22Rv1 (cell line): ENCODE data around the gene GATAD2A.
A peak's percentile ranks its signal among the peaks of the same experiment; 100 is the strongest.

Experiments used
- H3K27ac ChIP-seq: fragments of 450-650 bp; 2 replicates; pipeline ENCODE4 v1.5.1; 2017
- CTCF ChIP-seq: fragments of 450-650 bp; IDR thresholded peaks from 2 replicates; pipeline ENCODE4 v1.5.1; 2017; ENCODE audit warnings: mild to moderate bottlenecking
- ZFX ChIP-seq: fragments of 450-650 bp; IDR thresholded peaks from 2 replicates; pipeline ENCODE4 v1.6.1; 2017; ENCODE audit warnings: antibody characterized with exemption, borderline replicate concordance

Gene GATAD2A

GRCh38 chr19:19404879-19405860, at the start of gene GATAD2A:
GATAD2A (plus strand) TSS chr19:19405675; CDS start chr19:19465346, 59,671 bp downstream.
- H3K27ac ChIP-seq = peak within 1 kb of the TSS; percentile 81
- TF ChIP-seq CTCF (peak; percentile 60), ZFX (no peak)

GRCh38 chr19:19356500-19356899, 49.0 kb upstream of the GATAD2A start:
- no peak overlapping the region for H3K27ac ChIP-seq
- no peak for TF ChIP-seq ZFX
- TF ChIP-seq CTCF = no peak

GRCh38 chr19:19356901-19357566, 48.4 kb upstream of the GATAD2A start:
- H3K27ac ChIP-seq = no peak overlapping the region
- TF ChIP-seq ZFX = no peak
- no peak for TF ChIP-seq CTCF

- peak overlapping the region; percentile 50 for H3K27ac ChIP-seq
- TF ChIP-seq CTCF = peak; percentile 87
- TF ChIP-seq ZFX = no peak
These were observed 44.3 kb upstream of the GATAD2A start for GRCh38 chr19:19361075-19361594.

- TF ChIP-seq CTCF (no peak), ZFX (no peak)
These were observed 43.4 kb upstream of the GATAD2A start for GRCh38 chr19:19362075-19362474.

GRCh38 chr19:19366434-19367396, 38.8 kb upstream of the GATAD2A start:
- peak overlapping the region; percentile 91 for H3K27ac ChIP-seq
- no peak for TF ChIP-seq ZFX
- TF ChIP-seq CTCF = peak; percentile 97

More at GRCh38 chr19:19362075-19362474, 43.4 kb upstream of the GATAD2A start:
- peak overlapping the region; percentile 50; the same call in 1 of the 2 replicates for H3K27ac ChIP-seq
